Measurements from ENCODE around the gene HAS3.

Gene HAS3

DNA sequence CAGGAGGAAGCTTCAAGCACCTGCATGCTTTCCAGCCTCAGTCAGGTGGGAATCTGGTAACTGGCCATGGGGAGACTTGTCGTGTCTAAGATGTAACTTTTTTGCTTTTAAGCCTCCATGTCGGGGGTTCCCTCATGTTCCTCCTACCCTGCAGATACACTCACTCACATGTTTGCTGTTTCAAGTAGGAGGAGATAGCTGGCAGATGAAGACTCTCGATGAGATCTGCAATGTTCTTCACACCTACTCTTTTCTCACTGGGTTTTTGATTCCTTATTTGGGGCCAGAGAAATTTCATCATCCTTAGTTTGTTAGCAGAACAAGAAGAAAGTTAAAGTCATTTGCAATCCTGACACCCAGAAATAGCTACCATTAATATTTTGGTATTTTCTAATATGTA lies 51.7 kb downstream of the HAS3 start:
- no peak for DNase-seq

- DNase-seq = no peak
Observed at GRCh38 chr16:69160192-69160591, 54.7 kb downstream of the HAS3 start.

- DNase-seq = no peak
Observed at GRCh38 chr16:69165584-69165983, 60.1 kb downstream of the HAS3 start.

GRCh38 chr16:69166221-69166833 lies 60.9 kb downstream of the HAS3 start:
- no peak for DNase-seq

- DNase-seq = no peak
Observed at GRCh38 chr16:69166946-69167930, 61.8 kb downstream of the HAS3 start.
